H1 (cell line): ENCODE measurements around the gene TBX15.

Experiments
- CTCF ChIP-seq, 3 experiments: IDR thresholded peaks; 1 replicate in 2 of 3; 2 replicates in 1 of 3; pipeline versions ENCODE4 v1.5.1 to v1.6.1; 2011; ENCODE audit warnings: low read length in 3 of 3, mild to moderate bottlenecking in 3 of 3, inconsistent platforms in 2 of 3, low read depth in 1 of 3, moderate library complexity in 1 of 3; ENCODE audit not compliant: insufficient read depth in 1 of 3; ENCODE audit errors: control extremely low read depth in 1 of 3
- EP300 ChIP-seq, 2 experiments: IDR thresholded peaks; 1 replicate in 1 of 2; 2 replicates in 1 of 2; pipeline ENCODE4 v1.6.1; 2011 to 2012; ENCODE audit warnings: low read depth in 2 of 2, low read length in 2 of 2, mild to moderate bottlenecking in 2 of 2, borderline replicate concordance in 1 of 2, inconsistent platforms in 1 of 2, moderate library complexity in 1 of 2
- FOSL1 ChIP-seq: IDR thresholded peaks from 2 replicates; pipeline ENCODE4 v1.6.1; 2011; ENCODE audit warnings: mild to moderate bottlenecking, low read depth, low read length, moderate library complexity; ENCODE audit not compliant: insufficient read depth
- HDAC2 ChIP-seq, 2 experiments: fragments of 300-600 bp in 1 of 2; sonication (generic) in 1 of 2; IDR thresholded peaks; 2 replicates each; pipeline ENCODE4 v1.6.1; 2011 to 2012; ENCODE audit warnings: low read depth in 2 of 2, low read length in 2 of 2, mild to moderate bottlenecking in 2 of 2, moderate library complexity in 2 of 2, borderline replicate concordance in 1 of 2, inconsistent platforms in 1 of 2
- PHF8 ChIP-seq: fragments of 200-600 bp; sonication (generic); conservative IDR thresholded peaks from 2 replicates; pipeline ENCODE4 v1.7.1; 2012; ENCODE audit warnings: low read depth, mild to moderate bottlenecking, inconsistent platforms, low read length, moderate library complexity
- POLR2AphosphoS5 ChIP-seq: IDR thresholded peaks from 2 replicates; pipeline ENCODE4 v1.6.1; 2011; ENCODE audit warnings: low read depth, low read length
- RAD21 ChIP-seq, 2 experiments: IDR thresholded peaks in 1 of 2; conservative IDR thresholded peaks in 1 of 2; 2 replicates each; pipeline ENCODE4 v1.6.1; 2011; ENCODE audit warnings: low read depth in 2 of 2, low read length in 2 of 2, improper control_type of control experiment in 1 of 2, inconsistent platforms in 1 of 2, mild to moderate bottlenecking in 1 of 2, moderate library complexity in 1 of 2
- SUZ12 ChIP-seq: fragments of 200-600 bp; sonication (generic); IDR thresholded peaks from 2 replicates; pipeline ENCODE4 v1.6.1; 2012; ENCODE audit warnings: mild to moderate bottlenecking, inconsistent platforms, low read length, moderate library complexity, mixed read lengths

- TF ChIP-seq PHF8: no peak
- no peak for TF ChIP-seq CTCF (IDR thresholded peaks at IDR 0.05; ENCODE audit: control extremely low read depth in 1 of 3, insufficient read depth in 1 of 3, low read depth in 1 of 3, low read length in 3 of 3)
- no peak for TF ChIP-seq POLR2AphosphoS5
- no peak for TF ChIP-seq RAD21 (IDR thresholded peaks at IDR 0.05 in 1 of 2, conservative IDR thresholded peaks at IDR 0.05 in 1 of 2; ENCODE audit: low read depth in 2 of 2, low read length in 2 of 2)
- no peak for TF ChIP-seq SUZ12
- no peak for TF ChIP-seq EP300 (IDR thresholded peaks at IDR 0.05; ENCODE audit: borderline replicate concordance in 1 of 2, low read depth in 2 of 2, low read length in 2 of 2)
- TF ChIP-seq HDAC2 (IDR thresholded peaks at IDR 0.05; ENCODE audit: borderline replicate concordance in 1 of 2, low read depth in 2 of 2, low read length in 2 of 2): no peak
- TF ChIP-seq FOSL1: no peak
Measured at GRCh38 chr1:119004129-119004527, 16.0 kb upstream of the TBX15 start.
